Coronary artery (tissue), 2 donors: Measurements from ENCODE around the gene NHLRC4.

Experiments
- DNase-seq: peaks from one replicate; pipeline ENCODE4 v3.0.0-alpha.2; 2017; ENCODE audit warnings: low spot score
- H3K27ac ChIP-seq, 2 donors: fragments of 200-600 bp; sonication (generic); one replicate each; pipeline ENCODE4 v1.5.1; 2016 to 2019
- H3K4me3 ChIP-seq: fragments of 200-600 bp; sonication (generic); 2 replicates; pipeline ENCODE4 v1.5.1; 2016; ENCODE audit warnings: mild to moderate bottlenecking, moderate library complexity
- TF ChIP-seq, protein P1 (sequence below): fragments of 200-600 bp; sonication (generic); IDR thresholded peaks from one replicate; pipeline ENCODE4 v1.5.1; 2019; ENCODE audit warnings: antibody characterized with exemption

NHLRC4 gene

DNA sequence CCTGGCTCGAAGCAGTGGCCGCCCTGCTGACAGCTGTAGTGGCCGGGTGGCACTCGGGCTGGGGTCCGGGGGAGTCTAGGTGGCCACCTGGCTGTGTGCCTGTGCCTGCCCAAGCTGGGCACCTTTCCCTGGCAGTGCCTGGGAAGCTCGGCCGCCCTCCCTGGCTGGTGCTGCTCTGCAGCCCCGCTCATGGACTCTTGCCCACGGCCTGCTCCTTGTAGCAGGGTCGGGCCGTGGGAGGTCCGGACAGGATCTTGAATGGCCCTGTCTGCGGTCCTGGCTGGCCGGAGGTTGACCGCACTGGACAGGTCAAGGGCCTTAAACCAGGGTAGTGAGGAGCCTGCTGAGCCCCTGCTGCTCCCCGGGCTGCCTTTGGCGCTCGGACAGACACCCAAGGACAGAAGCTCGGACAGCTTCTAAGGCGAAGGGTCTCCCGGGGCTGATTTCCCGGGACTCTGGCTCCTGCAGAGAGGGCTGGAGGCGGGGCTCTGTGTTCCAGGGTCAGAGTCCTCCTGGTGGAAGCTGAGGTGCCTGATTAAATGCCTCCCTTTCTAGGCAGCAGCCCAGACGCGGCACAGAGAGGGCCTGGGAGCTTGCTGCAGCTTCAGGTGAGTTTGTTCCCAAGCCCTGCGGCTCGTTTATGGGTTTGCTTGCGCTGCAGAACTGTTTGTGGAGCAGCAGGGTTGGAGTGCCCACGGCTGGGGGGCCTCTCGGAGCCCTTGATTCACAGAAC is 33.2 kb upstream of the NHLRC4 start:
- no peak overlapping the region for H3K4me3 ChIP-seq
- no peak for DNase-seq
- H3K27ac ChIP-seq = no peak overlapping the region
- TF ChIP-seq, protein P1, sequence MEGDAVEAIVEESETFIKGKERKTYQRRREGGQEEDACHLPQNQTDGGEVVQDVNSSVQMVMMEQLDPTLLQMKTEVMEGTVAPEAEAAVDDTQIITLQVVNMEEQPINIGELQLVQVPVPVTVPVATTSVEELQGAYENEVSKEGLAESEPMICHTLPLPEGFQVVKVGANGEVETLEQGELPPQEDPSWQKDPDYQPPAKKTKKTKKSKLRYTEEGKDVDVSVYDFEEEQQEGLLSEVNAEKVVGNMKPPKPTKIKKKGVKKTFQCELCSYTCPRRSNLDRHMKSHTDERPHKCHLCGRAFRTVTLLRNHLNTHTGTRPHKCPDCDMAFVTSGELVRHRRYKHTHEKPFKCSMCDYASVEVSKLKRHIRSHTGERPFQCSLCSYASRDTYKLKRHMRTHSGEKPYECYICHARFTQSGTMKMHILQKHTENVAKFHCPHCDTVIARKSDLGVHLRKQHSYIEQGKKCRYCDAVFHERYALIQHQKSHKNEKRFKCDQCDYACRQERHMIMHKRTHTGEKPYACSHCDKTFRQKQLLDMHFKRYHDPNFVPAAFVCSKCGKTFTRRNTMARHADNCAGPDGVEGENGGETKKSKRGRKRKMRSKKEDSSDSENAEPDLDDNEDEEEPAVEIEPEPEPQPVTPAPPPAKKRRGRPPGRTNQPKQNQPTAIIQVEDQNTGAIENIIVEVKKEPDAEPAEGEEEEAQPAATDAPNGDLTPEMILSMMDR = no peak

DNA sequence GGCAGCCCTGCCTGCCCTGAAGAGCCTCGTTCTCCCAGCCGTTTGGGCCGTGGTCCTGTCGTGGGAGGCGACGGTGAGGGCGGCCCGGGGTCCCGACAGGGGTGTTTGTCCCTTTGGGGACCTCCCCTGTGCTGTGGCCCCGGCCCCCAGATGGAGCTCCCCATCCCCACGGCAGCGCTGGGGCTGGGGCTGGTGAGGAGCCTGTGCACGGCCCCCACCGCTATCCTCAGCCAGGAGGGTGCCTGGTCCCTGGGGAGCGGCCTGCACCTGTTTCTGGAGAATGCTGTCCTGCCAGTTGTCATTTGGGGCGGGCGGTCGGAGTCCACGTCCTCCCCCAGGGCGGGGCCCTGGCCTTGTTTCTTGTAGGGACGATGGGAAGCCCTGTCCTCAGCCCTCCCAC is 32.7 kb upstream of the NHLRC4 start:
- no peak for DNase-seq
- no peak overlapping the region for H3K27ac ChIP-seq
- TF ChIP-seq, protein P1 = no peak
- no peak overlapping the region for H3K4me3 ChIP-seq

DNA sequence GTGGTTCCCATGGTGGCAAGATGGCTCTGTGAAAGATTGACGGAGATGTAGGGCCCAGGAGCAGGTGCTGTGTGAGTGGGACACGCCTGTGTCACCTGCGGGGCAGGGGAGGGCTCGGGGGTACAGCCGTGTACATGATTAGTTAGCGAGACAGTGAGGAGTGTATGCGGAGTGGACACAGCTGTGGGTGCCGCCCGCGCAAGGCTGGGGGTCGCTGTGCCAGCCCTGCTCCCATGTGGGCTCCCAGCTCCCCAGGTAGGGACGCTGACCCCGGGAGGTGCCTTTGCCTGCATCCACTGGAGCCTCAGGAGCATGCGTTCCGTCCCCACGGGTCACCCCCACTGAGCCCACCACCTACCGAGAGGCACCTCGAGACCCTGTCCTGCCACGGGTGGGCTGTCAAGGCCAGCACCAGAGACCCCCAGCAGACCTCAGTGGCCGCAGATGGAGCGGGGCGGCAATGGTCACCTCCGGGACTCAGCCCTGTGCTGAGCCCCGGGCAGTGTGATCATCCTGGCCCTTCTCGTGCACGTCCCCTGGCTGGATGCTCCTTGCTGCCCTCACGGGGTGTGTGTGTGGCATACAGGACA is 31.9 kb upstream of the NHLRC4 start:
- H3K4me3 ChIP-seq = no peak overlapping the region
- no peak overlapping the region for H3K27ac ChIP-seq
- DNase-seq = no peak

DNA sequence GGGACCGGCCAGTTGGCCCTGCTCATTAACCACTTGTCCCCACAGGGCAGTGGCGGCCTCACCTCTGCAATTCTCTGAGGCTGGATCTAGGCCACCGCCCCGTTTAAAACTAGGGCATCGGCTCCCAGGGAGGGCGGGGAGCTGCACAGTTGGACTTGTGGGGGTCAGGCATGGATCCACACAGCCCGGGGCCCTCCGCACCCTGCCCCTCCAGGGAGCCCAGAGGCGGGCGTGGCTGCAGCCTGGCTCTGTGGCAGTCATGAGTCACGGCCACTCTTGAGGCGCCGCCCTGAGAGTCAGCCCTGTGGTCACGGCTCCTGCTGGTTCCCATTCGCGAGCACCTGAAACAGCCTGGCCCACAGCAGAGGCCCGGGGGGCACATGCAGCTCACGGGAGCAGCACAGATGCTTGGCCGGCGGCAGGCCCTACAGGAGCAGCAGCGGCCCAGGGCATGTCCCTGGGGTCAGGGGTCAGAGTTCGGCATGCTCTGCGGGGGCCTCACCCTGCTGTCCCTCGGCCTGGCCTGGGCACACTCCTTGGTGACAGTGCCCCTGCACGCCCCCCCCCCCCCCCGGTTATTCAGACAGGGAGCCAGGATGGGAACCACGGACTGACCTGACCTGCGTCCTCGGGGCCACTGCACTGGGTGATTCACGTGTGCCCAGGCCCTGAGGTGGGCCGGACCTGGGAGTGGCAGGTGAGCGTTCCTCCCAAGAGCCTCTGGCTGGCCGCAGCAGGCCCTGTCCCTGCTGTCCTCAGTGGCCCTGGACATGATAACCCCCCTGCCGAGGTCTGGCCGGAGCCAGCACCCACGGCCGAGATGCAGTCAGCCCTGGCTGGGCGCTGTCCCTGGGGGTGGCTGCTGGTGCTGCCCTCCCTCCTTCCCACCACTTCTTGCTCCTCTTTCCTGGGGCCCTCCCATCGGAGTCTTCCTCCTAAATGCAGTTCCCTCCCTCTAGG is 31.1 kb upstream of the NHLRC4 start:
- Histone ChIP-seq H3K27ac (no peak overlapping the region), H3K4me3 (no peak overlapping the region)
- no peak for DNase-seq
- TF ChIP-seq, protein P1 = no peak

More for the DNA sequence above, 31.9 kb upstream of the NHLRC4 start:
- TF ChIP-seq, protein P1 = no peak

DNA sequence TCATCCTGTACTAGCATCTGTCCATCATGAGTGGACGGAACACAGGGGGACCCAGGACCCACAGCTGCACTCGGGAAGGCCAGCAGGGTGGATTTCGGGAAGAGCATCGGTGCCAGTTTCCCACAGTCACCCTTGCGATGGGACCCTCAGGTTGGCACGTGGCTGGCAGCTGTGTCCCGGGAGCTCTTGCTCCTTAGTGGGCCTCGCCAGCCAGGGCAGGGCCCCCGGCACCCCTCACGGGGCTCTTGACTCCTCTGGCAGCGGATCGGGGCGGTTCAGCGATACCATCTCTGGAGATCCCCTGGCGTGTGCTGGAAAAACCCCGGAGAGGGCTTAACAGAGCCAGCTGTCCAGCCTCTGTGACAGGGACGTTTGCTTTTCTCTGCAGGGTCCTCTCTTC is 30.1 kb upstream of the NHLRC4 start:
- Histone ChIP-seq H3K27ac (no peak overlapping the region), H3K4me3 (no peak overlapping the region)
- no peak for DNase-seq
- TF ChIP-seq, protein P1 = no peak

DNA sequence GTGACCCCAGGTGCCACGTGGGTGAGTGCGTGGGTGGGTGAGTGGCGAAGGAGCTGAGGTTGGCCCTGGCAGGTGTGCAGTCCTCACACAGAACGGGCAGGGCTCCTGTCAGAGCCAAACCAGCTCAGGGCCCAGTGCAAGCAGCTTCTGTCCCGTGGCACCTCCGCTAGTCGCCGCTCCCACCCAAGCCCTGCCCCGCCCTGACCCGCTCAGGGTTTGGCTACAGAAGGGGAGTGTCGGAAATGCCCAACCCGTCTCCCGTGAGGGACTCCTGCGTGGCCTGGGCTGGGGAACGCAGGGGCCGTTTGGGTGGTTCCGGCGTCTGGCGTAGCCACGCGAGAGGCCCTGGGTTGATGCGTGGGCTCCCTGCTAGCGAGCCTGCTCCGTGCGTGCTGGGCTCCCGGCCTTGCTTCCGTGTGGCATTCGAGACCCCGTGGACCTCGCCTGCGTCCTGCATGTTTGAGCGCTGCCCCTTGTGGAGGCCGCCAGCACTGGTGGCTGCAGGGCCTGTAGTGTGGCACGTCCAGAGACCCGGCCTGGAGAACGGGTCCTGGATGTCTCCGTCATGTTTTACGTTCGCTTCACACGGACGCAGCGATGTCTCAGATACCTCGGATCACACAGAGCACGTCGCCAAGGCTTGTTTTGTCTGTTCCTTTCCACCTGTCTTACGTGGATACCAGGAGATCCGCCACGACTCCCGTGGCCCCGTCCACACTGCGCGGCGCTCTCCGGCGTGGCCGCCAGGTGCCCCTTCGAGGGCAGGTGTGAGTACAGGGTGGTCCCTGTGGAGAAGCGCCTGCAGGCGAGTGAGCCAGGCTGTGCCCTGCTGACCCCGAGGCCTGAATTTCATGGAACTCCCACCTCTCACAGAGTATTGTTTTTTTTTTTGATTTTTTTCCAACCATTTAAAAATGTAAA is 29.1 kb upstream of the NHLRC4 start:
- H3K27ac ChIP-seq = no peak overlapping the region
- no peak overlapping the region for H3K4me3 ChIP-seq
- DNase-seq = no peak
- TF ChIP-seq, protein P1 = no peak
